Epithelial cell of proximal tubule (primary cell): ENCODE results near the gene MGAT1. TPM values are rescaled to one million over a fixed set of nuclear protein-coding genes. Genes with fewer than 3 reads are reported as not detected.

Experiments used
- DNase-seq: peaks from one replicate; pipeline ENCODE4 v3.0.0-alpha.2; 2011; ENCODE audit warnings: low read depth
- H3K4me3 ChIP-seq: 2 replicates; pipeline ENCODE4 v1.5.1; 2011; ENCODE audit warnings: low read depth, mild to moderate bottlenecking, low read length
- CTCF ChIP-seq: conservative IDR thresholded peaks from 2 replicates; pipeline ENCODE4 v1.5.1; 2012; ENCODE audit warnings: low read depth, mild to moderate bottlenecking, low read length
- total RNA-seq: library from RNA; depleted of rRNA; stranded (reverse); fragments of >200 nt; gene quantifications from 2 replicates; pipeline ENCODE4 v1.2.3, GENCODE V29; 2015

The MGAT1 gene
- total RNA-seq, 1 donor from 2014 or later: 71.7 TPM

- DNase-seq: no peak
- H3K4me3 ChIP-seq: no peak overlapping the region
- no peak for TF ChIP-seq CTCF
Measured at GRCh38 chr5:180823346-180823745, 20.7 kb upstream of the MGAT1 start.

GRCh38 chr5:180821538-180821937 lies 18.9 kb upstream of the MGAT1 start:
- DNase-seq: no peak
- TF ChIP-seq CTCF: no peak

GRCh38 chr5:180820788-180821321 lies 18.2 kb upstream of the MGAT1 start:
- no peak for DNase-seq
- no peak for TF ChIP-seq CTCF
- no peak overlapping the region for H3K4me3 ChIP-seq

More at GRCh38 chr5:180821538-180821937, 18.9 kb upstream of the MGAT1 start:
- no peak overlapping the region for H3K4me3 ChIP-seq

- no peak for TF ChIP-seq CTCF
- no peak overlapping the region for H3K4me3 ChIP-seq
- DNase-seq: no peak
Measured at GRCh38 chr5:180818677-180819341, 16.2 kb upstream of the MGAT1 start.

GRCh38 chr5:180817893-180818674 lies 15.5 kb upstream of the MGAT1 start:
- no peak for DNase-seq

More at GRCh38 chr5:180817893-180818674, 15.5 kb upstream of the MGAT1 start:
- H3K4me3 ChIP-seq: no peak overlapping the region
- TF ChIP-seq CTCF: no peak
